Omental fat pad (tissue), 4 donors: ENCODE data around the gene ARHGAP28. TPM values are rescaled to one million over a fixed set of nuclear protein-coding genes. Genes with fewer than 3 reads are reported as not detected.

Experiments used
- ATAC-seq: fragments of 150-250 bp; one replicate; pipeline ENCODE4 v1.9.1; 2016; ENCODE audit warnings: mild to moderate bottlenecking, moderate library complexity; ENCODE audit not compliant: low FRiP score
- DNase-seq: peaks from one replicate; pipeline ENCODE4 v3.0.0-alpha.2; 2019; ENCODE audit warnings: low spot score
- total RNA-seq, 4 donors: library from RNA; depleted of rRNA; stranded (reverse); fragments of >200 nt; gene quantifications; one replicate each; pipeline ENCODE4 v1.1.0, GENCODE V29; 2016
- TF ChIP-seq, protein P1 (sequence below), 3 donors: fragments of 450-650 bp; IDR thresholded peaks; one replicate each; pipeline ENCODE4 v1.5.1; 2016 to 2017; ENCODE audit warnings: antibody characterized with exemption in 3 of 3, mild to moderate bottlenecking in 3 of 3, moderate library complexity in 2 of 3

Gene ARHGAP28
- total RNA-seq, 4 donors from 2014 or later, result 4.7 to 23.7 (median 10.4) TPM

DNA sequence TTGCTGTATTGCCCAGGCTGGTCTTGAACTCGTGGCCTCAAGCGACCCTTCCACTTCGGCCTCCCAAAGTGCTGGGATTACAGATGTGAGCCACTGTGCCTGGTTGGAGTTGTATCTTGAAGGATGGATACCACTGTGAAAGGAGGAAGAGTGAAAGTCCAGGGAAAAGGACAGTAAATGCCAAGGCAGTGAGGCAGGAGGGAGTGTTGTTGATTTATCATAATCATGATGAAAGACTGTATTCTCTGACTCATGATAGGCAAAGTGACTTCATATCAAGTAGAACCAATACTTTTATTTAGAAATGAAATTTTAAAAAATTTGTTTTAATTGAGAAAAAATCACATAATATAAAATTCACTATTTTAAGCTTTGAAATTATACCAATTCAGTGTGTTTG is 162.3 kb downstream of the ARHGAP28 start:
- TF ChIP-seq, protein P1, sequence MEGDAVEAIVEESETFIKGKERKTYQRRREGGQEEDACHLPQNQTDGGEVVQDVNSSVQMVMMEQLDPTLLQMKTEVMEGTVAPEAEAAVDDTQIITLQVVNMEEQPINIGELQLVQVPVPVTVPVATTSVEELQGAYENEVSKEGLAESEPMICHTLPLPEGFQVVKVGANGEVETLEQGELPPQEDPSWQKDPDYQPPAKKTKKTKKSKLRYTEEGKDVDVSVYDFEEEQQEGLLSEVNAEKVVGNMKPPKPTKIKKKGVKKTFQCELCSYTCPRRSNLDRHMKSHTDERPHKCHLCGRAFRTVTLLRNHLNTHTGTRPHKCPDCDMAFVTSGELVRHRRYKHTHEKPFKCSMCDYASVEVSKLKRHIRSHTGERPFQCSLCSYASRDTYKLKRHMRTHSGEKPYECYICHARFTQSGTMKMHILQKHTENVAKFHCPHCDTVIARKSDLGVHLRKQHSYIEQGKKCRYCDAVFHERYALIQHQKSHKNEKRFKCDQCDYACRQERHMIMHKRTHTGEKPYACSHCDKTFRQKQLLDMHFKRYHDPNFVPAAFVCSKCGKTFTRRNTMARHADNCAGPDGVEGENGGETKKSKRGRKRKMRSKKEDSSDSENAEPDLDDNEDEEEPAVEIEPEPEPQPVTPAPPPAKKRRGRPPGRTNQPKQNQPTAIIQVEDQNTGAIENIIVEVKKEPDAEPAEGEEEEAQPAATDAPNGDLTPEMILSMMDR (IDR thresholded peaks at IDR 0.05), result no peak
- no peak for ATAC-seq
- no peak for DNase-seq

DNA sequence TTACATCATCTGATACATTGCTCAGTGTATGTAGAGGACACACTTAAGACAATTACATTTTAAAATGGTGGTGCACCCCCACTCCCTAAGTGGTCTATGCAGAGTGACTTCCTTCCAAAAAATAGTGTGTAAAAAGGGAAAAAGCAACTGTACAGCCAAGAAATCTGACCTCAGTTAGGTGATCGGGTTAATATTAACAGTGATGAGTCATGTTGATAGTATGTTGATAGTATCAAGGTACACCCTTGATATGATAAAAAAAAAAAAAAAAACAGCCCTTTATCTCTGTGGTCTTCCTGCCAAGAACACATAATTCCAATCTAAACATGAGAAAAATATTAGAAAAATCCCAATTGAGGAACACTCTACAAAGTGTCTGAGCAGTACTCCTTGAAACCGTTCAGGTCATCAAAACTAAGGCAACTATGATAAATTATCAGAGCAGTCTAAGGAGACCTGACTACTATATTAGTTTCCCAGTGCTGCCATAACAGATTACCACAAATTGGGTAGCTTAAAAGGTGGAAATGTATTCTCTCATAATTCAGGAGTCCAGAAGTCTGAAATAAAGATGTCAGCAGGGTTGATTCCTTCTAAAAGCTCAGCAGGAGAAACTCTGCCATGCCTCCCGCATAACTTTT is 171.9 kb downstream of the ARHGAP28 start:
- TF ChIP-seq, protein P1 (IDR thresholded peaks at IDR 0.05), result no peak
- DNase-seq (no peak), ATAC-seq (no peak)

DNA sequence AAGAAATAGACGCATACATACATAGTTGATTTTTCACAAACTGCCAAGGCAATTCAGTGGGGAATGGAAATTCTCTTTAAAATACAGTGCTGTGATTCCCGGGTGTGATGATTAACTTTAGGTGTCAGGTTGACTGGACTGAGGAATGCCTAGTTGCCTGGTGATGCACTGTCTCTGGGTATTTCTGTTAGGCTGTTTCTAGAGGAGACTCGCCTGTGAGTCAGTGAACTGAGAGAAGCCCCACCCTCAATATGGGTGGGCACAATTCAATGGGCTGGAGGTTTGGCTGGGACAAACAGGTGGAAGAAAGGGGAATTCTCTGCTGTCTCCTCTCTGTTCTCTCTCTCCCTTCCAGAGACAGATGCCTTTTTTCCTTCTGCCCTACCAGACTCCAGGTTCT is 187.6 kb downstream of the ARHGAP28 start:
- TF ChIP-seq, protein P1 (IDR thresholded peaks at IDR 0.05), result no peak
- no peak for DNase-seq
- ATAC-seq, result no peak

DNA sequence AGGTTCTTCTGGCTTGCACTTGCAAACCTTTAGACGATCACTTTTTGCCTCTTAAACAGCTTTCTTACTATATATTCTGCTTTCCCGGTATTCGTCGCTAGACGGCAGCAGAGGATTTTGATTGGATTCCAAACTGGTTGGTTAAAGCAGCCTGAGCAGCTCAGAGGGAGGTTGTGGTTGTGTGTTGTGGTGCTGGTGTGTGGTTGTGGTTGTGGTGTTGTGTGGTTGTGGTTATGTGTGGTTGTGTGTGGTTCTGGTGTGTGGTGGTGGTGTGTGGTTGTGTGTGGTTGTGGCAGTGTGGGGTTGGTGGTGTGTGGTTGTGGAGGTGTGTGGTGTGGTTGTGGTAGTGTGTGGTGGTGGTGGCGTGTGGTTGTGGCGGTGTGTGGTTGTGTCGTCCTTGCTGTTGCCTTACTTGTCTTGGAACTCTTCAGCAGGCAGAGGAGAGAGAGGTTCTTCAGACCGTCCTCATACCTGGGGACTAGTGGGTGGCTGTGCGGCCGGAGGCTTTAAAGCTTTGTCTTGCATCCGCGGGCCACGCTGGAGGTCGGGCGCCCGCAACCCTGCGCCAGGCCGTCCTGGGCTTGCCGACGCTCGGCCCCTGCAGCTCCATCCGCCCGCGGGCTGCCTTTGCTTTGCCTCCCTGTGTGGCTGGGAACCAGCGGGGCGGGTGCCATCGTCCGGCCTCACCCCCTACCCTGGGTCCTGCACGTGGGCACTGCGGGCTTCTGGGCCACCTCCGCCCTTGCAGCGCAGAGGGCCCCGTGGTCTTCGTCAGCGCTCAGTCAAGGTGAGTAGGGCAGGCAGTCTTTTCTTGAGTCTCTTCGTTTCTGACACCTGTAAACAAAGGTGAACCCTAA is 190.8 kb downstream of the ARHGAP28 start:
- DNase-seq (peak; percentile 42), ATAC-seq (peak; percentile 28)
- TF ChIP-seq, protein P1 (IDR thresholded peaks at IDR 0.05), result no peak

DNA sequence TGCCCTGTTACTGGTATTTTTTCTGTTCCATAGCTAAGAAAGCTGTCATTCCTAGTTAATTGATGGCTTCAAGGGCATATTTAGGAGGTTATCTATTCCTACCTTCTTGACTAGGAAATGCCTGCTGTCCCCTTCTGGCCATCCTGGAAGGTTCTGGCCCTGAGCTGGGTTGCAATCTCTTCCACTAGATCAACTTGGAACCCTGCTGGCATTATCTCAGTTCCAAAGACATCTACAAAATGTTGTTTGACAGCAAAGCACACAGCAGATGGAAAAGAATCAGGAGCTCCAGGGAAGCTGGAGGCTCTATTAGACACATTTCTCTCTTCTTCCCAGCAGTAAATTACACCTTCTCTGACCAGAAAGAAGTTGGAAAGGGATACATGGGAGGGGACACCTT is 192.1 kb downstream of the ARHGAP28 start:
- no peak for ATAC-seq
- TF ChIP-seq, protein P1 (IDR thresholded peaks at IDR 0.05), result no peak
- no peak for DNase-seq

DNA sequence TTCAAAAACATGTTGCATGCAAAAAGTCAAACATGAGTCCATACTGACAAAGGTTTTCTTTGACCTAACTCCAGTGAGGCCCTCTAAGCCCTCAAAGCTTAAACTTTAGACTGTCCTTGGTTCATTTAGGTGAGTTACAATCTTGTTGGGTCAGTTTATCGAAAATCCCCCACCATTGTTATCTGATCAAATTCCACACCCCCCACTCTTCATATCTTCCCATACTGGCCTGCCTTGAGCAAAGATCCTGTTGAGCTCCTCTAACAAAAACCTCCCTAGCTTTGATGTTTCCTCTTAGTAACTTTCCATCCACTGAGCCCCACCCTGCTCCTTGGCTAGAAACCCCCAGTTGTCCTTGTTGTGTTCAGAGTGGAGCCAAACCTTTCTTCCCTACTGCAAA is 193.7 kb downstream of the ARHGAP28 start:
- ATAC-seq, result no peak
- no peak for DNase-seq
- TF ChIP-seq, protein P1 (IDR thresholded peaks at IDR 0.05), result no peak
